GM19043 (cell line): ENCODE measurements around the gene TTPAL.
A peak's percentile ranks its signal among the peaks of the same experiment; 100 is the strongest.

Experiments
- ATAC-seq: cut with Tn5 transposase; IDR thresholded peaks from one replicate; pipeline ENCODE4 v1.9.1; 2021; ENCODE audit warnings: low read depth; ENCODE audit not compliant: unreplicated experiment

Gene TTPAL

DNA sequence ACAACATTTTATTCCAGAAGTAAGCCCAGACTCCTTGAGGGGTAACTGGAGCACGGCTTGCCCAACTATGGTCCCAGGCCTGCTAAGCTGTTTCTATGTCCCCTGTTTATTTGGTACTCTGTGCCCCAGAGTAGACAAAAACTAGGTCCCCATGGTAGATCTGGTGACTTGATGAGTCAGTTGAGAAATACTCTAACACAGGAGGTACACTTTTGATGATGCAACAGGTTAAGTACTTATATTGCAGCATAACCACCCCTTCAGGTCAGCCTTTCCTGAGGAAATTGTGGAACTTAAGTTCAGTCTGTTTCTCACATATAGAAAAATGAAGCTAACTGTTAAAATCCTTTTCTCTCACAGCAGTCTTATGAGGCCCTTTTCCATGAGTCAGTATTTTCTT, 19.6 kb downstream of the TTPAL start:
- no peak for ATAC-seq

DNA sequence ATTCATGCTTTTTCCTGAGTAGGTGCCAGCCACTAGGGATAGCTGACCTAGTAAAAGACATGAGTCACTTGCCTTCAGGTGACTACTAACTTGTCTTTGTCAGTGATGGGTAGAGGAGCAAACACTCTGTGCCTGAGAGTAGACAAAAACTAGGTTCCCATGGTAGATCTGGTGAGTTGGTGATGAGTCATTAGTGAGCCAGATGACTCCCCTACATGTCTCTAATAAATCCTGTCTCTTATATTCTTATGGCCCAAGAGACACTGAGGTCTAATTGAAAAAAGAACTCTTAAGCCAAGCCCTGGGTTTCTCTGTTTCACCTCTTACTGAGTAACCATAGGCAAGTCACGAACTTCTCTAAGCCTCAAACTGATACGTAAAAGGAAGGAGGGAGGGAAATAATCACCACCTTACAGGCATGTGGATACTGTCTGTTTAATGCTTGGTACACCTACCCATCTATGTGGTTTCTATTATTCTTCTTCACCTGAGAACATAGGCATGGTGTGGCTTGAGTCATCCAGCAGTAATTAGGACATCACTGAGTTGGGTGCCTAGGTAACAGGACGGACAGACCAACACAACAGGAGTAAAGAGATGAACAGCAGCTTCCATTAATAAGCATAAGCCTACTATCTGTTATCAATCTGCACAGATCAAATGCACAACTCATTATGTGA, 20.3 kb downstream of the TTPAL start:
- ATAC-seq, result no peak

- ATAC-seq, result no peak
These were observed 21.3 kb downstream of the TTPAL start for GRCh38 chr20:44496976-44497375.

DNA sequence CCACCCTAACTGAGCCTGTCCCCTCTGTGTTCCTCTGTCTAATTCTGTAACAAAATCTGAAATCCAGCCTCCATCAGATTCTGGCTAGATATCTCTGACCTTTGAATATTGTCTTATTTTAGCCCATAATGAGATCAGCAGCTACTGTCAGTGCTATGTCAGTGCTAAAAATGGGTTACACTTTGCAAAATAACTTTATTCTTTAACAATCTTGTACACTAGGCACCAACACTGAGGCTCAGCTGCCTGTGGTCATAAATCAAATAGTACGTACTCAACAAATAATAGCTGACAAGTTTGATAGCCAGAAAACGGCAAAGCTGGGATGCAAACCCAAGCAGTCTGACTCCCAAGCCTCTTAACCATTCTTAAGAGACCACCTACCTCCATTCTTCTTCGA, 22.1 kb downstream of the TTPAL start:
- no peak for ATAC-seq

GRCh38 chr20:44500221-44500620, 24.5 kb downstream of the TTPAL start:
- ATAC-seq, result no peak

- no peak for ATAC-seq
These were observed 25.8 kb downstream of the TTPAL start for GRCh38 chr20:44501448-44501847.

DNA sequence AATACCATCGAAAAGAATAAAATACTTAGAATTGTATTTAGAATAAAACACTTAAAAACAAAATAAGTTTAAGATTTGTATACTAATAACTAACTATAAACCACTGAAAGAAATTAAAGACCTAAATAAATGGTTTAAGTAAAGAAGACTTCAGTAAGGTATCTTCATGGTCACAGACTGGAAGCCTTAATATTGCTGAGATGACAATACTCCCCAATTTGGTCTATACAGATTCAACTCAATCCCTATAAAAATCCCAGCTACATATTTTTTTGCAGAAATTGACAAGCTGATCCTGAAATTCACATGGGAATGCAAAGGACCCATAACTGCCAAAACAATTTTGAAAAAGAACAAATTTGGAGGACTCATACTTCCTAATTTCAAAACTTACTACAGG, 27.3 kb downstream of the TTPAL start:
- no peak for ATAC-seq

GRCh38 chr20:44504402-44505307, 29.0 kb downstream of the TTPAL start:
- no peak for ATAC-seq

- ATAC-seq, result no peak
These were observed 34.1 kb downstream of the TTPAL start for GRCh38 chr20:44509762-44510161.

DNA sequence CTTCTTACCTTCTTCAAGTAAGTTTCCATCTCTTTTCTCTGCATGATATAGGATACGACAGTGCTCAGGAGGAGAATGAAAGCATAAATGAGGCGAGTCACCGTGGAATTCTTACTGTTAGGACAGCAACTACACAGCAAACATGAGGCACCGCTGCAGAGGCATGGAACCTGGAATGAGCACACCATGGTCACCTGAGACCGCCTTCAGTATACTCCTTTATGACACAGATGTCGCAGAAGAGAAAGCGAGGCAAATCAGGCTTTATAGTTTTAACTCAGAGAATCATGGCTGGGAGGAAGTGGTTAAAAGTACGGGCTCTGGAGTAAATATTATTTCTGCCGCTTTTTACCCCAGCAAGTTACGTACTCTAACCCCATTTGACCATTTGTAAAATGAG, 38.2 kb downstream of the TTPAL start:
- ATAC-seq, result no peak

DNA sequence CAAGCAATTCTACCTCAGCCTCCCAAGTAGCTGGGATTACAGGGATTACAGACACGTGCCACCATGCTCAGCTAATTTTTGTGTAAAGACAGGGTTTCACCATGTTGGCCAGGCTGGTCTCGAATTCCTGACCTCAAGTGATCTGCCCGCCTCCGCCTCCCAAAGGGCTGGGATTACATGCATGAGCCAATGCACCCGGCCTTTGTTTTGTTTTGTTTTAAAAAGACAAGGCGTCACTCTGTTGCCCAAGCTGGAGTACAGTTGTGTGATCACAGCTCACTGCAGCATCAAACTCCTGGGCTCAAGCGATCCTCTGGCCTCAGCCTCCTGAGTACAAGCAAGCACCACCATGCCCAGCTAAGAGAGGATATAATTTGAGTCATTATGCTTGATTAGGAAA, 40.8 kb downstream of the TTPAL start:
- no peak for ATAC-seq

DNA sequence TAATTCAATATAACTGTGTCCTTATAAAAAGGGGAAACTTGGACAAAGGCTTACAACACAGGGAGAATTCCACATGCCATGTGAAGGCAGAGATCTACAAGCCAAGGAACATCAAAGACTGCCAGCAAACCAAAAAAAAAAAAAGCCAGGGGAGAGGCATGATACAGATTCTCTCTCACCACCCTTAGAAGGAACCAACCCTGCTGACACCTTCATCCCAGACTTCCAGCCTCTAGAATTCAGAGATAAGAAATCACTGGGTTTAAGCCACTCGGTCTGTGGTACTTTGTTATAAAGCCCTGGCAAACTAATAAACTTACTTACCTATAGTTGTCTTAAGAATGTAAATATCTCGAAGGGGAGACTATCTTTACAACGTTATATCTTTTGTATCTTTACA, 41.8 kb downstream of the TTPAL start:
- no peak for ATAC-seq

DNA sequence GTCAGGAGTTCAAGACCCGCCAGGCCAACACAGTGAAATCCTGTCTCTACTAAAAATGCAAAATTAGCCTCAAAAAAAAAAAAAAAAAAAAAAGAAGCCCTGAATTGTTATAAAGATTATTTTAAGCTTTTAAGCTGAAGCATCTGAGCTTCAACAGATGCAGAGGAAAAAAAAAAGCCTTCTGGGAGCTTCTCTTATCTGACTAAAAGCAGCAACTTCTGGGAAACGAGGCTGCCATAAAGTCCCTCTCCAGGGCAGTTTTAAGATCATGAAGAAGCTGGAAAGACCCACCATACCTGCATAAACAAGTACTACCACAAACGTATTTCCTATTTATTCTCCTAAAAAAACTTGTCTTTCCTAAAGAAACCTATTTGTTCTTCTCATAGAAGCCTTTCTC, 42.6 kb downstream of the TTPAL start:
- ATAC-seq, result no peak

DNA sequence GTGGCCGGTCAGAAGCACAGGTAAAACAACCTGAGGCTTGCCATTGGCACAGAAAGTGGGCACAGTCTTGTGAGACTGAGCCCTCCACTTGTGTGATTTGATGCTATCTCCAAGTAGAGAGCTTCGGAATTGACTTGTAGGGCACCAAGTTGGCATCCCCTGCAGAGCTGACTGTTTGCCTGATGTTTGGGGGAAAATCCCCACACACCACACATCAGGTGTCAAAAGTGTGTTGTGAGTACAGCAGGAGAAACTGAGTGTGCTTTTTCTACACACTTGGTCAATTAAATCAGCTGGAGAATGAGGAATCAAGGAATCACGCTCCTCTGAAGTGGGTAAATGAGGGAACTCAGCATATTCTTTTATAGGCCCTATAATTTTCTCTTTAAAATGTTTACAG, 45.2 kb downstream of the TTPAL start:
- no peak for ATAC-seq

GRCh38 chr20:44521484-44522481, 46.1 kb downstream of the TTPAL start, which contains the start of gene SERINC3:
Gene SERINC3, minus strand, starts transcription at chr20:44522070. Its CDS starts 119 bp downstream, at chr20:44521951.
- peak; percentile 97 for ATAC-seq

DNA sequence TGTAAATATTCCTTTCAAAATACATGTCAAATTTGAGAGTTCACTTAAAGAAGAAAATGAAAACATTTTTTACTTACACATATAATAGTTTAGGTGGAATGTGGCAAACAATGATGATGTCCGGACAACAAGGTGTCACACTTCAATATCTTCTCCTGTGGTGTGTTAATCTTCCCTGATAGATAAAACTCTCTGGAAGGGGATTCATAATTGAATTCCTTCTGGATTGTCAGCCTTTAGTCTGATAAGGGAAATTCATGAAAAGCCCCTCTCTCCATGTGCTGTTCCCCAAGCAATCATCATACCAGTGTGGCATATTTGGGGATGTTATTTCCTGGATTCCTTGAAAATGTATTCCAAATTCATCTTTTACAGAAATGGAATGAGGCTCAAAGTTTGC, 47.2 kb downstream of the TTPAL start:
- no peak for ATAC-seq

- no peak for ATAC-seq
These were observed 48.1 kb downstream of the TTPAL start for GRCh38 chr20:44523746-44524145.

DNA sequence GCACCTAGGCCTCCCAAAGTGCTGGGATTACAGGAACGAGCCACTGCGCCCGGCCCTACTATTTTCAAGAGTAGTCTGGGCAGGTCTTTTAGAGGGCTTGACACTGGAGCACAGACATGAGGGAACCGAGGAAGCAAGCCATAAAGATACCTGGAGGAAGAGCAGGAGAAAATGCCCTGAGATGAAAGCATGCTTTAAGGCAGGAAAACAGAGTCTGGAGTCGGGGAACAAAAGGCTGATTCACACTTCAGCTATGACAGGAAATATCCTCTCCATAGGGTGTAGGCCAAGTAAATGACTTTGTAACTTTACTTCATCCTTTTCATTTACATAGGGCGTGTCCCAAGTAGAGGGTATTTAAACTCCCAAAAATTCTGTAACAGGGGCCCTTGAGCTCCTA, 50.5 kb downstream of the TTPAL start:
- ATAC-seq, result no peak

- ATAC-seq, result no peak
These were observed 52.1 kb downstream of the TTPAL start for GRCh38 chr20:44527716-44528199.

DNA sequence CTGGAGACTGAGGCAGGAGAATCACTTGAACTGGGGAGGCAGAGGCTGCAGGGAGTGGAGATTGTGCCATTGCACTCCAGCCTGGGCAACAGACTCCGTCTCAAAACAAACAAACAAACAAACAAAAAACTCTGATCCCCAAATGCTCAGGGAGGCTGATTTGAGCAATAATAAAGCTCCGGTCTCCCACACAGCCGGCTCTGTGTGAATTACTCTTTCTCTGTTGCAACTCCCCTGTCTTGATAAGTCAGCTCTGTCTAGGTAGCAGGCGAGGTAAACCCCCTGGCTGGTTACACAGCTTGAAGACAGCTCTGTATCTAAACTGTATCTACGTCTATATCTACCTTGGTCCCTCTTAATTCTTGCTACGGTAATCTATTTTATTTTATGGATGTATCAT, 52.6 kb downstream of the TTPAL start:
- ATAC-seq, result no peak
